SK-N-SH treated with all-trans-retinoic acid at 6 μM for 48 hours (cell line): Measurements from ENCODE around the gene POMGNT2.
"Not testable (repeated sequence)": the region's sequence is repeated elsewhere in the genome, so short reads cannot be mapped to it uniquely, and the experiment has no call there.

Experiments
- CREB5 ChIP-seq: fragments of 250-450 bp; sonication (Bioruptor Pico); IDR thresholded peaks from 2 replicates; pipeline ENCODE4 v1.5.1; 2020; ENCODE audit warnings: low read depth, mild to moderate bottlenecking, moderate library complexity
- CSRNP3 ChIP-seq: fragments of 250-450 bp; sonication (Bioruptor Pico); IDR thresholded peaks from 2 replicates; pipeline ENCODE4 v1.5.1; 2021; ENCODE audit warnings: mild to moderate bottlenecking, moderate library complexity
- GLIS3 ChIP-seq: fragments of 250-450 bp; sonication (Bioruptor Pico); IDR thresholded peaks from 2 replicates; pipeline ENCODE4 v1.5.0; 2020; ENCODE audit warnings: mild to moderate bottlenecking, moderate library complexity
- ISL1 ChIP-seq: fragments of 250-450 bp; sonication (Bioruptor Pico); IDR thresholded peaks from 2 replicates; pipeline ENCODE4 v2.1.2; 2022; ENCODE audit warnings: mild to moderate bottlenecking, moderate library complexity
- OSR1 ChIP-seq: fragments of 250-450 bp; sonication (Bioruptor Pico); IDR thresholded peaks from 2 replicates; pipeline ENCODE4 v1.8.0; 2022; ENCODE audit warnings: moderate library complexity, mild to moderate bottlenecking, inconsistent platforms
- PATZ1 ChIP-seq: fragments of 250-450 bp; sonication (Bioruptor Pico); IDR thresholded peaks from 2 replicates; pipeline ENCODE4 v1.8.0; 2020; ENCODE audit warnings: mild to moderate bottlenecking, moderate library complexity, borderline replicate concordance
- PPARA ChIP-seq: fragments of 250-450 bp; sonication (Bioruptor Pico); IDR thresholded peaks from 2 replicates; pipeline ENCODE4 v1.5.0; 2020; ENCODE audit warnings: mild to moderate bottlenecking, borderline replicate concordance
- RARB ChIP-seq: fragments of 250-450 bp; sonication (Bioruptor Pico); IDR thresholded peaks from 2 replicates; pipeline ENCODE4 v1.8.0; 2021; ENCODE audit warnings: mild to moderate bottlenecking, moderate library complexity
- SNAI2 ChIP-seq: fragments of 250-450 bp; sonication (Bioruptor Pico); IDR thresholded peaks from 2 replicates; pipeline ENCODE4 v1.5.0; 2020; ENCODE audit warnings: mild to moderate bottlenecking, moderate library complexity
- TOX ChIP-seq: fragments of 250-450 bp; sonication (Bioruptor Pico); IDR thresholded peaks from 2 replicates; pipeline ENCODE4 v1.8.0; 2021; ENCODE audit warnings: mild to moderate bottlenecking, moderate library complexity, borderline replicate concordance
- ZC3H10 ChIP-seq: fragments of 250-450 bp; sonication (Bioruptor Pico); IDR thresholded peaks from 2 replicates; pipeline ENCODE4 v1.5.1; 2021; ENCODE audit warnings: mild to moderate bottlenecking, moderate library complexity
- ZFP3 ChIP-seq: fragments of 250-450 bp; sonication (Bioruptor Pico); IDR thresholded peaks from 2 replicates; pipeline ENCODE4 v1.5.0; 2020; ENCODE audit warnings: mild to moderate bottlenecking, moderate library complexity
- ZNF565 ChIP-seq: fragments of 450-650 bp; formaldehyde crosslinking; conservative IDR thresholded peaks from 2 replicates; pipeline ENCODE4 v1.5.0; 2020; ENCODE audit warnings: low read depth, mild to moderate bottlenecking, moderate library complexity
- ZNF8 ChIP-seq: fragments of 450-650 bp; formaldehyde crosslinking; IDR thresholded peaks from 2 replicates; pipeline ENCODE4 v1.5.0; 2020; ENCODE audit warnings: mild to moderate bottlenecking, moderate library complexity

GRCh38 chr3:43045079-43045478, 60.8 kb downstream of the POMGNT2 start:
- TF ChIP-seq OSR1 (CRISPR knock-in tag); TOX (CRISPR knock-in tag); ZNF565 (CRISPR knock-in tag); CSRNP3 (CRISPR knock-in tag); PPARA (CRISPR knock-in tag); GLIS3 (CRISPR knock-in tag); ISL1; ZC3H10 (CRISPR knock-in tag); ZFP3 (CRISPR knock-in tag); SNAI2 (CRISPR knock-in tag); RARB; ZNF8; CREB5 (CRISPR knock-in tag); PATZ1 (CRISPR knock-in tag): not testable (repeated sequence)
